GM12878 (cell line): Measurements from ENCODE around the gene OTULIN. TPM values are rescaled to one million over a fixed set of nuclear protein-coding genes. Genes with fewer than 3 reads are reported as not detected.
A peak's percentile ranks its signal among the peaks of the same experiment; 100 is the strongest.

Experiments
- ATAC-seq: fragments of 200-7000 bp; cut with Tn5 transposase; 3 replicates; pipeline ENCODE4 v1.9.1; 2020; ENCODE audit warnings: mild to moderate bottlenecking, moderate library complexity
- BruUV-seq: library from RNA; stranded (reverse); fragments of 400-500 nt; replicated peaks from 2 replicates; lab custom pipeline; 2021; lab: Mats Ljungman, UMichigan
- CTCF ChIA-PET: fragments of 300-600 bp; sonication (Branson Sonifier 250); formaldehyde crosslinking; extraction: SDS; loops from one replicate; lab custom pipeline; 2021; ENCODE audit warnings: inconsistent platforms; lab: Yijun Ruan, JAX
- POLR2A ChIA-PET: fragments of 350-600 bp; formaldehyde crosslinking; extraction: SDS; loops from one replicate; lab custom pipeline; 2021; ENCODE audit warnings: inconsistent platforms; lab: Charles Lee
- RAD21 ChIA-PET: fragments of 300-600 bp; sonication (Branson Sonifier 250); formaldehyde crosslinking; loops from one replicate; lab custom pipeline; 2023; ENCODE audit warnings: antibody characterized with exemption; ENCODE audit not compliant: unreplicated experiment; lab: Charles Lee
- SMC1A ChIA-PET: fragments of 300-600 bp; sonication (Branson Sonifier 250); formaldehyde crosslinking; loops from one replicate; lab custom pipeline; 2023; ENCODE audit not compliant: unreplicated experiment, uncharacterized antibody; lab: Charles Lee
- DNase-seq: peaks from one replicate; pipeline ENCODE4 v3.0.0-alpha.2; 2011; ENCODE audit warnings: low read depth, low spot score
- FAIRE-seq: peaks from 3 replicates; lab custom pipeline; 2011; peaks lifted over from hg19 to GRCh38; lab: Jason Lieb, UNC
- H2AFZ ChIP-seq: 2 replicates; pipeline ENCODE4 v1.6.0; 2011; ENCODE audit warnings: low read depth, low read length, control low read depth; ENCODE audit not compliant: control insufficient read depth
- H3K27ac ChIP-seq: 2 replicates; pipeline ENCODE4 v1.5.1; 2011; ENCODE audit warnings: control low read depth; ENCODE audit not compliant: control insufficient read depth, insufficient read depth
- H3K27me3 ChIP-seq, 2 experiments: replicated peaks in 1 of 2; 2 replicates each; pipeline versions ENCODE4 v1.6.0 to v1.6.1; 2011; ENCODE audit warnings: low read length in 1 of 2; ENCODE audit not compliant: control insufficient read depth in 2 of 2, insufficient read depth in 2 of 2
- H3K36me3 ChIP-seq, 2 experiments: 2 replicates each; pipeline ENCODE4 v1.5.1; 2011; ENCODE audit warnings: low read length in 1 of 2; ENCODE audit not compliant: control insufficient read depth in 2 of 2, insufficient read depth in 2 of 2
- H3K4me1 ChIP-seq: 2 replicates; pipeline ENCODE4 v1.6.1; 2011; ENCODE audit warnings: mild to moderate bottlenecking, low read length, moderate library complexity, mixed read lengths; ENCODE audit not compliant: control insufficient read depth, insufficient read depth
- H3K4me2 ChIP-seq: 2 replicates; pipeline ENCODE4 v1.6.0; 2011; ENCODE audit warnings: control low read depth; ENCODE audit not compliant: control insufficient read depth, insufficient read depth
- H3K4me3 ChIP-seq: fragments of 200-600 bp; sonication (generic); 2 replicates; pipeline ENCODE4 v1.5.1; 2016
- H3K79me2 ChIP-seq: 2 replicates; pipeline ENCODE4 v1.6.0; 2011; ENCODE audit warnings: low read length; ENCODE audit not compliant: control insufficient read depth, insufficient read depth
- H3K9ac ChIP-seq: 2 replicates; pipeline ENCODE4 v1.8.0; 2011; ENCODE audit warnings: low read length, control low read depth, mixed read lengths; ENCODE audit not compliant: control insufficient read depth, insufficient read depth
- H3K9me3 ChIP-seq: replicated peaks from 3 replicates; pipeline ENCODE4 v1.5.1; 2011; ENCODE audit warnings: mild to moderate bottlenecking, low read length; ENCODE audit not compliant: control insufficient read depth, insufficient read depth
- H4K20me1 ChIP-seq: 2 replicates; pipeline ENCODE4 v1.6.0; 2011; ENCODE audit not compliant: control insufficient read depth, insufficient read depth
- ATF7 ChIP-seq: fragments of 450-650 bp; IDR thresholded peaks from 2 replicates; pipeline ENCODE4 v1.6.1; 2016; ENCODE audit warnings: low read depth, mild to moderate bottlenecking
- CREB1 ChIP-seq: IDR thresholded peaks from 2 replicates; pipeline ENCODE4 v1.6.1; 2012; ENCODE audit warnings: low read depth, mild to moderate bottlenecking, inconsistent platforms
- DPF2 ChIP-seq: fragments of 450-650 bp; IDR thresholded peaks from 2 replicates; pipeline ENCODE4 v1.6.1; 2017; ENCODE audit warnings: mild to moderate bottlenecking
- EED ChIP-seq: sonication (generic); IDR thresholded peaks from 2 replicates; pipeline ENCODE4 v1.6.1; 2016; ENCODE audit warnings: antibody characterized with exemption, low read depth
- NFIC ChIP-seq: IDR thresholded peaks from 2 replicates; pipeline ENCODE4 v1.6.1; 2012; ENCODE audit warnings: low read depth, mild to moderate bottlenecking, inconsistent platforms, low read length, moderate library complexity
- PBX3 ChIP-seq: IDR thresholded peaks from 2 replicates; pipeline ENCODE4 v1.6.1; 2011; ENCODE audit warnings: mild to moderate bottlenecking, low read depth, low read length, moderate library complexity; ENCODE audit not compliant: insufficient replicate concordance
- PML ChIP-seq: IDR thresholded peaks from 2 replicates; pipeline ENCODE4 v1.6.1; 2012; ENCODE audit warnings: low read length, inconsistent platforms
- SMAD1 ChIP-seq: fragments of 450-650 bp; IDR thresholded peaks from 2 replicates; pipeline ENCODE4 v1.6.1; 2018; ENCODE audit warnings: mild to moderate bottlenecking, low read depth; ENCODE audit not compliant: partially characterized antibody
- USF1 ChIP-seq: IDR thresholded peaks from 2 replicates; pipeline ENCODE4 v1.6.1; 2011; ENCODE audit warnings: borderline replicate concordance, low read depth, mild to moderate bottlenecking, moderate library complexity, mixed read lengths, low read length; ENCODE audit not compliant: insufficient read depth; ENCODE audit errors: extremely low read length
- ZNF24 ChIP-seq: fragments of 450-650 bp; IDR thresholded peaks from 2 replicates; pipeline ENCODE4 v1.6.1; 2017; ENCODE audit warnings: antibody characterized with exemption, mild to moderate bottlenecking
- WGBS: methylation state at CpG from one replicate; pipeline ENCODE4 v1.1.6; 2016; ENCODE audit warnings: low lambda C conversion rate; ENCODE audit not compliant: insufficient replicate concordance, insufficient coverage; ENCODE audit errors: missing lambda C conversion rate; 5-methylcytosine and 5-hydroxymethylcytosine counted together
- in situ Hi-C: fragments of 300-500 bp; cut with MboI; formaldehyde crosslinking; loops from 9 replicates; pipeline ENCODE4 v1.14.3; 2018; ENCODE audit warnings: mixed read lengths
- intact Hi-C: fragments of 100-400 bp; cut with micrococcal nuclease; formaldehyde crosslinking; loops from one replicate; pipeline ENCODE4 v1.14.2; 2022; ENCODE audit not compliant: unreplicated experiment
- polyA plus RNA-seq, 11 experiments: library from polyadenylated mRNA; depleted of rRNA in 4 of 11; unstranded in 6 of 11; stranded (reverse) in 5 of 11; fragments of >200 nt; fragmentation: Nextera tagmentation in 4 of 11; fragmentation: Illumina TruSeq in 1 of 11; extraction: Ambion mirVana in 4 of 11; extraction: Trizol in 1 of 11; gene quantifications; 1 replicate in 1 of 11; 2 replicates in 10 of 11; pipeline versions ENCODE4 v1.2.1 to v1.2.3, GENCODE V29; 2011 to 2016; ENCODE audit warnings: inconsistent platforms in 2 of 11, missing spikeins in 2 of 11, low read depth in 1 of 11
- total RNA-seq, 4 experiments: library from RNA; depleted of rRNA in 3 of 4; stranded (reverse); fragments of >200 nt in 3 of 4; fragmentation: Illumina TruSeq in 1 of 4; extraction: Trizol in 1 of 4; gene quantifications; 2 replicates each; pipeline versions ENCODE4 v1.2.1 to v1.2.3, GENCODE V29; 2013 to 2021
- TF ChIP-seq, protein P1 (sequence below): IDR thresholded peaks from 2 replicates; pipeline ENCODE4 v1.6.1; 2012; ENCODE audit warnings: improper control_type of control experiment, low read depth, low read length; ENCODE audit not compliant: insufficient replicate concordance

Gene OTULIN
- total and polyA plus RNA-seq, 10 of the 15 experiments (the other 5 are each of a cell fraction or from before 2014, with no cell fraction given): 6.6 to 70.5 (median 28.7) TPM

DNA sequence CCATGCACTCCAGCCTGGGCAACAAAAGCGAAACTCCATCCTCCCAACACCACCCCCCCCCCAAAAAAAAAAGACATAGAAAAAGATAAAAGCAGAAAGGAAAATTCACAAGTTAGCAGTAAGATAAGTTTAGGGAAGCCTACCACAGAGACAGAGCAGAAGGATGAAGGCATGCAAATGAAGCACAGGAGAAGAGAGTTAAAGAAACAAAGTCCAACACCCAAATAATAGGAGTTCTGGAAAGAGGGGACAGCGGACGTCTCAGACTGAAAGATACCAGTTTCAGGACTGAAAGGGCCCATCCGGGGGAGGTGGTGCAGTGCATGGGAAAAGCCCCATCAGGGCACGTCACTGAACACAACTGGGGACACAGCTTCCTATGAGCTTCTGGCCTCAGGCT, 54.3 kb downstream of the OTULIN start:
- Histone ChIP-seq H3K36me3 (peaks cover 0 to 5% of the 10 kb centered on the region in 2 experiments; a peak in 3 of 4 replicates), H3K4me2 (no peak overlapping the region), H4K20me1 (no peaks in the 10 kb centered on the region), H3K27ac (no peak overlapping the region), H3K9me3 (no peaks in the 10 kb centered on the region), H2AFZ (no peak overlapping the region), H3K27me3 (no peaks in the 10 kb centered on the region), H3K9ac (no peak overlapping the region), H3K4me3 (no peak overlapping the region), H3K79me2 (no peaks in the 10 kb centered on the region), H3K4me1 (no peaks in the 10 kb centered on the region)
- RAD21 ChIA-PET: interaction anchor here (0.9 kb wide), 1 partner anchor 285 kb away, joined by 3 read pairs; no protein-coding TSS in a partner anchor
- ATAC-seq (peak; percentile 58), DNase-seq (no peak), FAIRE-seq (no peak)
- WGBS: 50% methylated on average over 4 of the region's 5 CpGs
- in situ Hi-C loops (loop anchor here (25.0 kb wide), 1 partner anchor 1744 kb away; the partner anchor contains the start of gene ZNF622), intact Hi-C loops (no loop called here)
- TF ChIP-seq DPF2 (no peak), SMAD1 (no peak), PML (no peak), CREB1 (no peak), EED (no peak), NFIC (no peak), USF1 (no peak), PBX3 (no peak), ZNF24 (no peak), ATF7 (no peak)
- TF ChIP-seq, protein P1, sequence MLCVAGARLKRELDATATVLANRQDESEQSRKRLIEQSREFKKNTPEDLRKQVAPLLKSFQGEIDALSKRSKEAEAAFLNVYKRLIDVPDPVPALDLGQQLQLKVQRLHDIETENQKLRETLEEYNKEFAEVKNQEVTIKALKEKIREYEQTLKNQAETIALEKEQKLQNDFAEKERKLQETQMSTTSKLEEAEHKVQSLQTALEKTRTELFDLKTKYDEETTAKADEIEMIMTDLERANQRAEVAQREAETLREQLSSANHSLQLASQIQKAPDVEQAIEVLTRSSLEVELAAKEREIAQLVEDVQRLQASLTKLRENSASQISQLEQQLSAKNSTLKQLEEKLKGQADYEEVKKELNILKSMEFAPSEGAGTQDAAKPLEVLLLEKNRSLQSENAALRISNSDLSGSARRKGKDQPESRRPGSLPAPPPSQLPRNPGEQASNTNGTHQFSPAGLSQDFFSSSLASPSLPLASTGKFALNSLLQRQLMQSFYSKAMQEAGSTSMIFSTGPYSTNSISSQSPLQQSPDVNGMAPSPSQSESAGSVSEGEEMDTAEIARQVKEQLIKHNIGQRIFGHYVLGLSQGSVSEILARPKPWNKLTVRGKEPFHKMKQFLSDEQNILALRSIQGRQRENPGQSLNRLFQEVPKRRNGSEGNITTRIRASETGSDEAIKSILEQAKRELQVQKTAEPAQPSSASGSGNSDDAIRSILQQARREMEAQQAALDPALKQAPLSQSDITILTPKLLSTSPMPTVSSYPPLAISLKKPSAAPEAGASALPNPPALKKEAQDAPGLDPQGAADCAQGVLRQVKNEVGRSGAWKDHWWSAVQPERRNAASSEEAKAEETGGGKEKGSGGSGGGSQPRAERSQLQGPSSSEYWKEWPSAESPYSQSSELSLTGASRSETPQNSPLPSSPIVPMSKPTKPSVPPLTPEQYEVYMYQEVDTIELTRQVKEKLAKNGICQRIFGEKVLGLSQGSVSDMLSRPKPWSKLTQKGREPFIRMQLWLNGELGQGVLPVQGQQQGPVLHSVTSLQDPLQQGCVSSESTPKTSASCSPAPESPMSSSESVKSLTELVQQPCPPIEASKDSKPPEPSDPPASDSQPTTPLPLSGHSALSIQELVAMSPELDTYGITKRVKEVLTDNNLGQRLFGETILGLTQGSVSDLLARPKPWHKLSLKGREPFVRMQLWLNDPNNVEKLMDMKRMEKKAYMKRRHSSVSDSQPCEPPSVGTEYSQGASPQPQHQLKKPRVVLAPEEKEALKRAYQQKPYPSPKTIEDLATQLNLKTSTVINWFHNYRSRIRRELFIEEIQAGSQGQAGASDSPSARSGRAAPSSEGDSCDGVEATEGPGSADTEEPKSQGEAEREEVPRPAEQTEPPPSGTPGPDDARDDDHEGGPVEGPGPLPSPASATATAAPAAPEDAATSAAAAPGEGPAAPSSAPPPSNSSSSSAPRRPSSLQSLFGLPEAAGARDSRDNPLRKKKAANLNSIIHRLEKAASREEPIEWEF: no peak
- POLR2A ChIA-PET: no interaction called here
- BruUV-seq: no TSS peak
- CTCF ChIA-PET: interaction anchor here (1.4 to 12.1 kb wide), 2 partner anchors 9 to 284 kb away, joined by 7 to 213 read pairs; no protein-coding TSS in a partner anchor
- SMC1A ChIA-PET: interaction anchor here (0.7 to 1.5 kb wide), 3 partner anchors 9 to 285 kb away, joined by 3 to 5 read pairs (median 4); no protein-coding TSS in a partner anchor
